MM.1S (cell line): ENCODE measurements around the gene TOPAZ1.

Experiments used
- EZH2 ChIP-seq: fragments of 300-600 bp; sonication (generic); optimal IDR thresholded peaks from 2 replicates; pipeline ENCODE3; 2017; ENCODE audit warnings: low read depth, mild to moderate bottlenecking, antibody characterized with exemption, low read length, mixed read lengths
- EZH2phosphoT487 ChIP-seq: fragments of 300-600 bp; sonication (generic); IDR thresholded peaks from 2 replicates; pipeline ENCODE4 v1.6.1; 2018; ENCODE audit warnings: antibody characterized with exemption, low read length
- TF ChIP-seq, protein P1 (sequence below): fragments of 300-600 bp; sonication (generic); IDR thresholded peaks from 2 replicates; pipeline ENCODE4 v1.5.1; 2016; ENCODE audit warnings: antibody characterized with exemption, low read length, mixed read lengths

- TF ChIP-seq, protein P1, sequence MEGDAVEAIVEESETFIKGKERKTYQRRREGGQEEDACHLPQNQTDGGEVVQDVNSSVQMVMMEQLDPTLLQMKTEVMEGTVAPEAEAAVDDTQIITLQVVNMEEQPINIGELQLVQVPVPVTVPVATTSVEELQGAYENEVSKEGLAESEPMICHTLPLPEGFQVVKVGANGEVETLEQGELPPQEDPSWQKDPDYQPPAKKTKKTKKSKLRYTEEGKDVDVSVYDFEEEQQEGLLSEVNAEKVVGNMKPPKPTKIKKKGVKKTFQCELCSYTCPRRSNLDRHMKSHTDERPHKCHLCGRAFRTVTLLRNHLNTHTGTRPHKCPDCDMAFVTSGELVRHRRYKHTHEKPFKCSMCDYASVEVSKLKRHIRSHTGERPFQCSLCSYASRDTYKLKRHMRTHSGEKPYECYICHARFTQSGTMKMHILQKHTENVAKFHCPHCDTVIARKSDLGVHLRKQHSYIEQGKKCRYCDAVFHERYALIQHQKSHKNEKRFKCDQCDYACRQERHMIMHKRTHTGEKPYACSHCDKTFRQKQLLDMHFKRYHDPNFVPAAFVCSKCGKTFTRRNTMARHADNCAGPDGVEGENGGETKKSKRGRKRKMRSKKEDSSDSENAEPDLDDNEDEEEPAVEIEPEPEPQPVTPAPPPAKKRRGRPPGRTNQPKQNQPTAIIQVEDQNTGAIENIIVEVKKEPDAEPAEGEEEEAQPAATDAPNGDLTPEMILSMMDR: no peak
- no peak for TF ChIP-seq EZH2
- no peak for TF ChIP-seq EZH2phosphoT487
These were observed 84.3 kb downstream of the TOPAZ1 start for GRCh38 chr3:44326019-44326418.
